SK-MEL-5 (cell line): ENCODE measurements around the gene MTR. TPM values are rescaled to one million over a fixed set of nuclear protein-coding genes. Genes with fewer than 3 reads are reported as not detected.
"Not testable (repeated sequence)": the region's sequence is repeated elsewhere in the genome, so short reads cannot be mapped to it uniquely, and the experiment has no call there.

Source experiments
- DNase-seq: peaks from one replicate; pipeline ENCODE4 v3.0.0-alpha.2; 2016; ENCODE audit warnings: low read depth, low spot score
- in situ Hi-C: cut with HindIII; loops from 2 replicates; pipeline ENCODE4 v1.10.0; 2016; ENCODE audit warnings: low sequenced_read_pairs, high pct_unique_total_duplicates, low pct_unique_long_range_greater_than_20kb
- total RNA-seq: library from RNA; depleted of rRNA; stranded (reverse); fragments of >200 nt; shearing (Covaris generic); gene quantifications from 2 replicates; pipeline ENCODE4 v1.2.3, GENCODE V29; 2014

Gene MTR
- total RNA-seq, 1 experiment from 2014 or later: 27.5 TPM

GRCh38 chr1:236872075-236872666 lies 77.1 kb downstream of the MTR start:
- DNase-seq: no peak
- in situ Hi-C loops: no loop called here

GRCh38 chr1:236875975-236876374 lies 80.9 kb downstream of the MTR start:
- in situ Hi-C loops: no loop called here
- DNase-seq: no peak

GRCh38 chr1:236877661-236878060 lies 82.6 kb downstream of the MTR start:
- in situ Hi-C loops: no loop called here
- DNase-seq: no peak

- in situ Hi-C loops: no loop called here
- no peak for DNase-seq
Observed at GRCh38 chr1:236880209-236880608, 85.1 kb downstream of the MTR start.

GRCh38 chr1:236882678-236883077 lies 87.6 kb downstream of the MTR start:
- in situ Hi-C loops: no loop called here

GRCh38 chr1:236886199-236886598 lies 91.1 kb downstream of the MTR start:
- in situ Hi-C loops: no loop called here
- no peak for DNase-seq

More at GRCh38 chr1:236882678-236883077, 87.6 kb downstream of the MTR start:
- peak; percentile 9 for DNase-seq

- DNase-seq: no peak
- in situ Hi-C loops: no loop called here
Observed at GRCh38 chr1:236887081-236887480, 92.0 kb downstream of the MTR start.

- DNase-seq: no peak
- in situ Hi-C loops: no loop called here
Observed at GRCh38 chr1:236888126-236888525, 93.0 kb downstream of the MTR start.

GRCh38 chr1:236888903-236889302 lies 93.8 kb downstream of the MTR start:
- in situ Hi-C loops: no loop called here
- DNase-seq: no peak

GRCh38 chr1:236890152-236891056 lies 95.3 kb downstream of the MTR start:
- in situ Hi-C loops: no loop called here

GRCh38 chr1:236893626-236894545 lies 98.8 kb downstream of the MTR start:
- DNase-seq: no peak
- in situ Hi-C loops: no loop called here

More at GRCh38 chr1:236890152-236891056, 95.3 kb downstream of the MTR start:
- peak; percentile 7 for DNase-seq

GRCh38 chr1:236895665-236896387 lies 100.7 kb downstream of the MTR start:
- DNase-seq: no peak
- in situ Hi-C loops: no loop called here

GRCh38 chr1:236896716-236897115 lies 101.6 kb downstream of the MTR start:
- no peak for DNase-seq
- in situ Hi-C loops: no loop called here

- in situ Hi-C loops: no loop called here
- no peak for DNase-seq
Observed at GRCh38 chr1:236904892-236905741, 110.0 kb downstream of the MTR start.

GRCh38 chr1:236907205-236907604 lies 112.1 kb downstream of the MTR start:
- DNase-seq: no peak
- in situ Hi-C loops: no loop called here

- in situ Hi-C loops: no loop called here
- DNase-seq: no peak
Observed at GRCh38 chr1:236908669-236909068, 113.6 kb downstream of the MTR start.

- DNase-seq, in situ Hi-C loops: not testable (repeated sequence)
Observed at GRCh38 chr1:236911047-236911446, 116.0 kb downstream of the MTR start.
